ENCODE data around the gene RABAC1. TPM values are rescaled to one million over a fixed set of nuclear protein-coding genes. Genes with fewer than 3 reads are reported as not detected.

Gene RABAC1
- total RNA-seq, 1 experiment from 2014 or later = 64.4 TPM

GRCh38 chr19:41947091-41947490 lies 12.0 kb downstream of the RABAC1 start:
- DNase-seq = no peak
- Histone ChIP-seq H3K9me3 (no peaks in the 10 kb centered on the region), H3K4me1 (no peaks in the 10 kb centered on the region), H3K4me3 (ENCODE audit: low read depth, low read length) (no peak overlapping the region), H3K36me3 (ENCODE audit: control insufficient read depth, insufficient read depth, low read length) (no peaks in the 10 kb centered on the region), H3K27me3 (replicated peaks; ENCODE audit: control insufficient read depth, insufficient read depth, low read length) (no peaks in the 10 kb centered on the region)
- intact Hi-C loops (cut with micrococcal nuclease; ENCODE audit: unreplicated experiment) = no loop called here
- TF ChIP-seq CTCF (IDR thresholded peaks at IDR 0.05; ENCODE audit: insufficient read depth in 1 of 2, low read depth in 1 of 2, low read length in 1 of 2, severe bottlenecking in 1 of 2, unreplicated experiment in 1 of 2) = no peak
- H3K4me3 Mint-ChIP-seq (ENCODE audit: unreplicated experiment) = no peak overlapping the region
- H3K36me3 Mint-ChIP-seq (ENCODE audit: insufficient read depth, unreplicated experiment) = peaks cover 6% of the 10 kb centered on the region
- no peaks in the 10 kb centered on the region for H3K27me3 Mint-ChIP-seq (ENCODE audit: insufficient read depth, unreplicated experiment)
- ChIA-PET CTCF (no interaction called here), POLR2A (no interaction called here)
- BruUV-seq (replicated peaks) = no TSS peak
- no peak overlapping the region for H3K27ac Mint-ChIP-seq (ENCODE audit: unreplicated experiment)
- H3K4me1 Mint-ChIP-seq (ENCODE audit: low read depth, unreplicated experiment) = no peaks in the 10 kb centered on the region
- no peaks in the 10 kb centered on the region for H3K9me3 Mint-ChIP-seq (ENCODE audit: unreplicated experiment)

- Histone ChIP-seq H3K36me3 (ENCODE audit: control insufficient read depth, insufficient read depth, low read length) (no peaks in the 10 kb centered on the region), H3K9me3 (no peaks in the 10 kb centered on the region), H3K27me3 (replicated peaks; ENCODE audit: control insufficient read depth, insufficient read depth, low read length) (no peaks in the 10 kb centered on the region), H3K4me3 (ENCODE audit: low read depth, low read length) (no peak overlapping the region), H3K4me1 (no peaks in the 10 kb centered on the region)
- no peak for DNase-seq
- no peak for TF ChIP-seq CTCF (IDR thresholded peaks at IDR 0.05; ENCODE audit: insufficient read depth in 1 of 2, low read depth in 1 of 2, low read length in 1 of 2, severe bottlenecking in 1 of 2, unreplicated experiment in 1 of 2)
- intact Hi-C loops (cut with micrococcal nuclease; ENCODE audit: unreplicated experiment) = no loop called here
- Mint-ChIP-seq H3K27ac (ENCODE audit: unreplicated experiment) (no peak overlapping the region), H3K27me3 (ENCODE audit: insufficient read depth, unreplicated experiment) (no peaks in the 10 kb centered on the region), H3K9me3 (ENCODE audit: unreplicated experiment) (no peaks in the 10 kb centered on the region), H3K4me1 (ENCODE audit: low read depth, unreplicated experiment) (no peaks in the 10 kb centered on the region), H3K36me3 (ENCODE audit: insufficient read depth, unreplicated experiment) (no peaks in the 10 kb centered on the region), H3K4me3 (ENCODE audit: unreplicated experiment) (no peak overlapping the region)
- BruUV-seq (replicated peaks) = no TSS peak
- ChIA-PET POLR2A (no interaction called here), CTCF (interaction anchor here (0.9 kb wide), 1 partner anchor 72 kb away, joined by 3 read pairs; no protein-coding TSS in a partner anchor)
Measured at GRCh38 chr19:41945135-41945766, 13.9 kb downstream of the RABAC1 start.

- H3K4me1 ChIP-seq = no peaks in the 10 kb centered on the region
- Mint-ChIP-seq H3K4me1 (ENCODE audit: low read depth, unreplicated experiment) (no peaks in the 10 kb centered on the region), H3K9me3 (ENCODE audit: unreplicated experiment) (no peaks in the 10 kb centered on the region), H3K27ac (ENCODE audit: unreplicated experiment) (no peak overlapping the region), H3K4me3 (ENCODE audit: unreplicated experiment) (no peak overlapping the region), H3K36me3 (ENCODE audit: insufficient read depth, unreplicated experiment) (no peaks in the 10 kb centered on the region), H3K27me3 (ENCODE audit: insufficient read depth, unreplicated experiment) (no peaks in the 10 kb centered on the region)
- H3K36me3 ChIP-seq (ENCODE audit: control insufficient read depth, insufficient read depth, low read length) = no peaks in the 10 kb centered on the region
- no peaks in the 10 kb centered on the region for H3K27me3 ChIP-seq (replicated peaks; ENCODE audit: control insufficient read depth, insufficient read depth, low read length)
- H3K9me3 ChIP-seq = no peaks in the 10 kb centered on the region
- no peak for TF ChIP-seq CTCF (IDR thresholded peaks at IDR 0.05; ENCODE audit: insufficient read depth in 1 of 2, low read depth in 1 of 2, low read length in 1 of 2, severe bottlenecking in 1 of 2, unreplicated experiment in 1 of 2)
- no peak overlapping the region for H3K4me3 ChIP-seq (ENCODE audit: low read depth, low read length)
- no peak for DNase-seq
- POLR2A ChIA-PET = no interaction called here
- intact Hi-C loops (cut with micrococcal nuclease; ENCODE audit: unreplicated experiment) = no loop called here
- CTCF ChIA-PET = no interaction called here
- no TSS peak for BruUV-seq (replicated peaks)
Measured at GRCh38 chr19:41944336-41944735, 14.8 kb downstream of the RABAC1 start.

Data from Caco-2 (cell line).